ENCODE measurements around the gene GALNT2.

GALNT2 gene

GRCh38 chr1:230165536-230165935 lies 98.5 kb downstream of the GALNT2 start:
- Histone ChIP-seq H3K9me3 (no peaks in the 10 kb centered on the region), H3K27ac (no peak overlapping the region), H3K27me3 (no peaks in the 10 kb centered on the region), H3K36me3 (no peaks in the 10 kb centered on the region), H3K4me3 (ENCODE audit: low read depth in 1 of 2, low read length in 1 of 2) (no peak overlapping the region), H3K4me1 (ENCODE audit: control insufficient read depth in 1 of 2, insufficient read depth in 1 of 2, low read depth in 1 of 2, low read length in 1 of 2) (peaks cover 10 to 11% of the 10 kb centered on the region in 2 experiments)
- TF ChIP-seq, protein P1, sequence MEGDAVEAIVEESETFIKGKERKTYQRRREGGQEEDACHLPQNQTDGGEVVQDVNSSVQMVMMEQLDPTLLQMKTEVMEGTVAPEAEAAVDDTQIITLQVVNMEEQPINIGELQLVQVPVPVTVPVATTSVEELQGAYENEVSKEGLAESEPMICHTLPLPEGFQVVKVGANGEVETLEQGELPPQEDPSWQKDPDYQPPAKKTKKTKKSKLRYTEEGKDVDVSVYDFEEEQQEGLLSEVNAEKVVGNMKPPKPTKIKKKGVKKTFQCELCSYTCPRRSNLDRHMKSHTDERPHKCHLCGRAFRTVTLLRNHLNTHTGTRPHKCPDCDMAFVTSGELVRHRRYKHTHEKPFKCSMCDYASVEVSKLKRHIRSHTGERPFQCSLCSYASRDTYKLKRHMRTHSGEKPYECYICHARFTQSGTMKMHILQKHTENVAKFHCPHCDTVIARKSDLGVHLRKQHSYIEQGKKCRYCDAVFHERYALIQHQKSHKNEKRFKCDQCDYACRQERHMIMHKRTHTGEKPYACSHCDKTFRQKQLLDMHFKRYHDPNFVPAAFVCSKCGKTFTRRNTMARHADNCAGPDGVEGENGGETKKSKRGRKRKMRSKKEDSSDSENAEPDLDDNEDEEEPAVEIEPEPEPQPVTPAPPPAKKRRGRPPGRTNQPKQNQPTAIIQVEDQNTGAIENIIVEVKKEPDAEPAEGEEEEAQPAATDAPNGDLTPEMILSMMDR (IDR thresholded peaks at IDR 0.05): no peak

- Histone ChIP-seq H3K27ac (no peak overlapping the region), H3K27me3 (no peaks in the 10 kb centered on the region), H3K4me3 (ENCODE audit: low read depth in 1 of 2, low read length in 1 of 2) (no peak overlapping the region), H3K4me1 (ENCODE audit: control insufficient read depth in 1 of 2, insufficient read depth in 1 of 2, low read depth in 1 of 2, low read length in 1 of 2) (peaks cover under 1% of the 10 kb centered on the region in 2 experiments), H3K36me3 (no peaks in the 10 kb centered on the region), H3K9me3 (no peaks in the 10 kb centered on the region)
- TF ChIP-seq, protein P1 (IDR thresholded peaks at IDR 0.05): no peak
These were observed 99.5 kb downstream of the GALNT2 start for GRCh38 chr1:230166366-230167132.

GRCh38 chr1:230167419-230167852 lies 100.4 kb downstream of the GALNT2 start:
- no peak overlapping the region for H3K4me3 ChIP-seq (ENCODE audit: low read depth in 1 of 2, low read length in 1 of 2)
- H3K27ac ChIP-seq: no peak overlapping the region
- no peaks in the 10 kb centered on the region for H3K36me3 ChIP-seq
- H3K9me3 ChIP-seq: no peaks in the 10 kb centered on the region
- TF ChIP-seq, protein P1 (IDR thresholded peaks at IDR 0.05): peak; percentile 90
- no peaks in the 10 kb centered on the region for H3K4me1 ChIP-seq (ENCODE audit: control insufficient read depth in 1 of 2, insufficient read depth in 1 of 2, low read depth in 1 of 2, low read length in 1 of 2)
- H3K27me3 ChIP-seq: no peaks in the 10 kb centered on the region

GRCh38 chr1:230169454-230170152 lies 102.6 kb downstream of the GALNT2 start:
- Histone ChIP-seq H3K4me3 (ENCODE audit: low read depth in 1 of 2, low read length in 1 of 2) (no peak overlapping the region), H3K27me3 (no peaks in the 10 kb centered on the region), H3K27ac (no peak overlapping the region), H3K4me1 (ENCODE audit: control insufficient read depth in 1 of 2, insufficient read depth in 1 of 2, low read depth in 1 of 2, low read length in 1 of 2) (no peaks in the 10 kb centered on the region), H3K36me3 (no peaks in the 10 kb centered on the region), H3K9me3 (no peaks in the 10 kb centered on the region)
- TF ChIP-seq, protein P1 (IDR thresholded peaks at IDR 0.05): no peak

GRCh38 chr1:230170153-230170547 lies 103.1 kb downstream of the GALNT2 start:
- Histone ChIP-seq H3K36me3 (no peaks in the 10 kb centered on the region), H3K4me3 (ENCODE audit: low read depth in 1 of 2, low read length in 1 of 2) (no peak overlapping the region), H3K9me3 (no peaks in the 10 kb centered on the region), H3K27ac (no peak overlapping the region), H3K4me1 (ENCODE audit: control insufficient read depth in 1 of 2, insufficient read depth in 1 of 2, low read depth in 1 of 2, low read length in 1 of 2) (peaks cover 3 to 4% of the 10 kb centered on the region in 2 experiments), H3K27me3 (no peaks in the 10 kb centered on the region)
- TF ChIP-seq, protein P1 (IDR thresholded peaks at IDR 0.05): no peak
